ENCODE data around the gene OCA2.

The OCA2 gene

GRCh38 chr15:28101983-28102441 is 2.9 kb upstream of the OCA2 start:
- no peaks in the 10 kb centered on the region for H3F3A ChIP-seq (ENCODE audit: insufficient read depth, low read length)
- no peaks in the 10 kb centered on the region for H3K79me2 ChIP-seq (ENCODE audit: low read length)
- no peak overlapping the region for H3K9ac ChIP-seq (ENCODE audit: low read length)
- H4K20me1 ChIP-seq (ENCODE audit: insufficient read depth, low read length), result no peaks in the 10 kb centered on the region
- H3K27ac ChIP-seq (ENCODE audit: low read length), result no peak overlapping the region
- H3K4me1 ChIP-seq (ENCODE audit: low read length), result no peaks in the 10 kb centered on the region
- no peak for DNase-seq
- no peak overlapping the region for H2AFZ ChIP-seq (ENCODE audit: low read length)
- H3K4me3 ChIP-seq (ENCODE audit: low read length), result no peak overlapping the region
- no peak for TF ChIP-seq EZH2 (optimal IDR thresholded peaks at IDR 0.05; ENCODE audit: low read depth, low read length)
- TF ChIP-seq EZH2phosphoT487 (IDR thresholded peaks at IDR 0.05; ENCODE audit: low read length), result no peak
- no peaks in the 10 kb centered on the region for H3K9me3 ChIP-seq (replicated peaks; ENCODE audit: insufficient read depth, low read length)
- no peaks in the 10 kb centered on the region for H3K9me2 ChIP-seq (replicated peaks; ENCODE audit: insufficient read depth, low read length)
- H3K27me3 ChIP-seq (replicated peaks; ENCODE audit: insufficient read depth, low read length), result peaks cover 8% of the 10 kb centered on the region; the same call in 1 of the 2 replicates
- H3K36me3 ChIP-seq (replicated peaks; ENCODE audit: insufficient read depth, low read length), result no peaks in the 10 kb centered on the region
- H3K4me2 ChIP-seq (ENCODE audit: low read depth, low read length), result no peak overlapping the region

GRCh38 chr15:28101201-28101600 is 2.1 kb upstream of the OCA2 start:
- Histone ChIP-seq H3F3A (ENCODE audit: insufficient read depth, low read length) (no peaks in the 10 kb centered on the region), H3K4me2 (ENCODE audit: low read depth, low read length) (no peak overlapping the region), H3K27me3 (replicated peaks; ENCODE audit: insufficient read depth, low read length) (peaks cover 9% of the 10 kb centered on the region; the same call in 1 of the 2 replicates), H3K36me3 (replicated peaks; ENCODE audit: insufficient read depth, low read length) (no peaks in the 10 kb centered on the region), H3K79me2 (ENCODE audit: low read length) (no peaks in the 10 kb centered on the region), H3K27ac (ENCODE audit: low read length) (no peak overlapping the region), H3K4me3 (ENCODE audit: low read length) (no peak overlapping the region), H3K9ac (ENCODE audit: low read length) (no peak overlapping the region), H3K9me3 (replicated peaks; ENCODE audit: insufficient read depth, low read length) (no peaks in the 10 kb centered on the region), H4K20me1 (ENCODE audit: insufficient read depth, low read length) (no peaks in the 10 kb centered on the region), H2AFZ (ENCODE audit: low read length) (no peak overlapping the region), H3K9me2 (replicated peaks; ENCODE audit: insufficient read depth, low read length) (no peaks in the 10 kb centered on the region), H3K4me1 (ENCODE audit: low read length) (no peaks in the 10 kb centered on the region)
- DNase-seq, result no peak
- no peak for TF ChIP-seq EZH2phosphoT487 (IDR thresholded peaks at IDR 0.05; ENCODE audit: low read length)
- no peak for TF ChIP-seq CTCF (IDR thresholded peaks at IDR 0.05; ENCODE audit: low read length)
- TF ChIP-seq EZH2 (optimal IDR thresholded peaks at IDR 0.05; ENCODE audit: low read depth, low read length), result no peak

GRCh38 chr15:28100516-28101195 is 1.5 kb upstream of the OCA2 start:
- H3K4me3 ChIP-seq (ENCODE audit: low read length), result no peak overlapping the region
- TF ChIP-seq CTCF (IDR thresholded peaks at IDR 0.05; ENCODE audit: low read length) (no peak), EZH2 (optimal IDR thresholded peaks at IDR 0.05; ENCODE audit: low read depth, low read length) (no peak), EZH2phosphoT487 (IDR thresholded peaks at IDR 0.05; ENCODE audit: low read length) (no peak)
- H3F3A ChIP-seq (ENCODE audit: insufficient read depth, low read length), result no peaks in the 10 kb centered on the region
- H3K36me3 ChIP-seq (replicated peaks; ENCODE audit: insufficient read depth, low read length), result no peaks in the 10 kb centered on the region
- H2AFZ ChIP-seq (ENCODE audit: low read length), result no peak overlapping the region
- no peaks in the 10 kb centered on the region for H3K9me2 ChIP-seq (replicated peaks; ENCODE audit: insufficient read depth, low read length)
- H3K9me3 ChIP-seq (replicated peaks; ENCODE audit: insufficient read depth, low read length), result no peaks in the 10 kb centered on the region
- H4K20me1 ChIP-seq (ENCODE audit: insufficient read depth, low read length), result no peaks in the 10 kb centered on the region
- no peak for DNase-seq
- H3K27me3 ChIP-seq (replicated peaks; ENCODE audit: insufficient read depth, low read length), result peaks cover 9% of the 10 kb centered on the region; the same call in 1 of the 2 replicates
- no peak overlapping the region for H3K27ac ChIP-seq (ENCODE audit: low read length)
- no peaks in the 10 kb centered on the region for H3K79me2 ChIP-seq (ENCODE audit: low read length)
- H3K9ac ChIP-seq (ENCODE audit: low read length), result no peak overlapping the region
- no peak overlapping the region for H3K4me2 ChIP-seq (ENCODE audit: low read depth, low read length)
- no peaks in the 10 kb centered on the region for H3K4me1 ChIP-seq (ENCODE audit: low read length)

- no peaks in the 10 kb centered on the region for H3K79me2 ChIP-seq (ENCODE audit: low read length)
- no peak overlapping the region for H3K4me3 ChIP-seq (ENCODE audit: low read length)
- H3F3A ChIP-seq (ENCODE audit: insufficient read depth, low read length), result no peaks in the 10 kb centered on the region
- no peak overlapping the region for H3K9ac ChIP-seq (ENCODE audit: low read length)
- no peak overlapping the region for H3K4me2 ChIP-seq (ENCODE audit: low read depth, low read length)
- H2AFZ ChIP-seq (ENCODE audit: low read length), result no peak overlapping the region
- H3K36me3 ChIP-seq (replicated peaks; ENCODE audit: insufficient read depth, low read length), result no peaks in the 10 kb centered on the region
- H3K9me3 ChIP-seq (replicated peaks; ENCODE audit: insufficient read depth, low read length), result no peaks in the 10 kb centered on the region
- peaks cover 9% of the 10 kb centered on the region; the same call in 1 of the 2 replicates for H3K27me3 ChIP-seq (replicated peaks; ENCODE audit: insufficient read depth, low read length)
- H3K4me1 ChIP-seq (ENCODE audit: low read length), result no peaks in the 10 kb centered on the region
- no peak overlapping the region for H3K27ac ChIP-seq (ENCODE audit: low read length)
- no peak for DNase-seq
- TF ChIP-seq CTCF (IDR thresholded peaks at IDR 0.05; ENCODE audit: low read length), result no peak
- no peak for TF ChIP-seq EZH2 (optimal IDR thresholded peaks at IDR 0.05; ENCODE audit: low read depth, low read length)
- TF ChIP-seq EZH2phosphoT487 (IDR thresholded peaks at IDR 0.05; ENCODE audit: low read length), result no peak
- H3K9me2 ChIP-seq (replicated peaks; ENCODE audit: insufficient read depth, low read length), result no peaks in the 10 kb centered on the region
- H4K20me1 ChIP-seq (ENCODE audit: insufficient read depth, low read length), result no peaks in the 10 kb centered on the region
Measured at GRCh38 chr15:28099555-28100140, 533 bp upstream of the OCA2 start.
